GF-D8 (cell line): Measurements from ENCODE around the gene MTRFR.

Source experiments
- DNase-seq: peaks from one replicate; lab custom pipeline; 2025; lab: John Stamatoyannopoulos, UW

The MTRFR gene

GRCh38 chr12:123270214-123271000 lies 37.2 kb downstream of the MTRFR start:
- no peak for DNase-seq

- DNase-seq = no peak
These were observed 37.9 kb downstream of the MTRFR start for GRCh38 chr12:123271001-123271668.

- no peak for DNase-seq
These were observed 39.9 kb downstream of the MTRFR start for GRCh38 chr12:123273166-123273565.

- DNase-seq = no peak
These were observed 44.9 kb downstream of the MTRFR start for GRCh38 chr12:123278101-123278627.

GRCh38 chr12:123280971-123281370 lies 47.7 kb downstream of the MTRFR start:
- no peak for DNase-seq

- no peak for DNase-seq
These were observed 48.9 kb downstream of the MTRFR start for GRCh38 chr12:123282111-123282510.

GRCh38 chr12:123283461-123283860 lies 50.2 kb downstream of the MTRFR start:
- DNase-seq = no peak

- no peak for DNase-seq
These were observed 51.4 kb downstream of the MTRFR start for GRCh38 chr12:123284669-123285068.

- no peak for DNase-seq
These were observed 53.6 kb downstream of the MTRFR start for GRCh38 chr12:123286652-123287373.

GRCh38 chr12:123288751-123289346 lies 55.6 kb downstream of the MTRFR start:
- DNase-seq = no peak

- DNase-seq = no peak
These were observed 56.7 kb downstream of the MTRFR start for GRCh38 chr12:123289911-123290310.

- no peak for DNase-seq
These were observed 60.0 kb downstream of the MTRFR start for GRCh38 chr12:123293178-123293760.

GRCh38 chr12:123305136-123305535 lies 71.9 kb downstream of the MTRFR start:
- no peak for DNase-seq

- no peak for DNase-seq
These were observed 73.0 kb downstream of the MTRFR start for GRCh38 chr12:123306200-123306599.
